Adrenal gland (tissue), 5 donors: Measurements from ENCODE around the gene HELZ.

Experiments
- CTCF ChIP-seq, 6 experiments: fragments of 450-650 bp in 4 of 6; fragments of 200-600 bp in 2 of 6; sonication (generic) in 1 of 6; IDR thresholded peaks; 1 replicate in 5 of 6; 2 replicates in 1 of 6; pipeline versions ENCODE4 v1.5.1 to v1.8.0; 2016 to 2021; ENCODE audit warnings: antibody characterized with exemption in 6 of 6, mild to moderate bottlenecking in 2 of 6, moderate library complexity in 1 of 6
- POLR2A ChIP-seq, 2 donors: fragments of 450-650 bp; IDR thresholded peaks; one replicate each; pipeline ENCODE4 v1.6.1; 2017; ENCODE audit warnings: antibody characterized with exemption in 2 of 2, mild to moderate bottlenecking in 2 of 2, moderate library complexity in 1 of 2
- donor health status: DM: no; HTN: no; CAD: no.

GRCh38 chr17:67109111-67109510, 135.9 kb downstream of the HELZ start:
- TF ChIP-seq POLR2A (IDR thresholded peaks at IDR 0.05) (no peak), CTCF (IDR thresholded peaks at IDR 0.05) (no peak)
